ENCODE data around the gene PHLPP1. TPM values are rescaled to one million over a fixed set of nuclear protein-coding genes. Genes with fewer than 3 reads are reported as not detected.

The PHLPP1 gene
- total RNA-seq, 2 experiments from 2014 or later, result 9.0 to 12.4 TPM

DNA sequence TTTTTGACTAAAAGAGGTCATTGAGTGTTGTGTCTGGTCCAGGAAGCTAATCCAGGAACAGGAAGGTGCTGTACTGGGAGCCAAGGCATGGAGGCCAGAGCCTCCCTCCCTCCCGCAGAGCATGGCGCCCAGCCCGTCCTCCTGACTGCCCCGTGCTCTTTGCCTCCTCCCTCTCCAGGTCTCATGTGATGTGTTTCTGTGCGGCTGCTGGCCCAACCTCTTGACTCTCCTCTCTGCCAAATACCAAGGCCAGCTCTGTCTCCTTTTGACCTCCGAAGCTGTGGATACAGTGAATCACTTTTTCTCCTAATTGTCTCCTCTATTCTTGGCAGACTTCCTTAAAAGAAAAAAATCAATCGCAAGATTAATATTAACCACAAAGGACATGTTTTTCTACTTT is 284.1 kb downstream of the PHLPP1 start:
- Histone ChIP-seq H3K4me1 (ENCODE audit: insufficient read depth, low read length, poor library complexity, severe bottlenecking) (no peaks in the 10 kb centered on the region), H3K9me2 (ENCODE audit: insufficient read depth, low read length) (no peaks in the 10 kb centered on the region), H3K4me2 (ENCODE audit: low read length) (no peak overlapping the region), H3K36me3 (ENCODE audit: insufficient read depth, low read length) (no peaks in the 10 kb centered on the region), H3K9me3 (ENCODE audit: low read length) (no peaks in the 10 kb centered on the region), H3K27ac (ENCODE audit: low read depth, low read length, poor library complexity, severe bottlenecking) (no peak overlapping the region), H3K79me2 (ENCODE audit: insufficient read depth, low read depth, low read length) (no peaks in the 10 kb centered on the region), H3K4me3 (ENCODE audit: low read depth, low read length, poor library complexity, severe bottlenecking) (no peak overlapping the region), H4K20me1 (ENCODE audit: insufficient read depth, low read length) (no peaks in the 10 kb centered on the region), H2AFZ (ENCODE audit: low read length) (no peak overlapping the region)
- CTCF ChIA-PET (ENCODE audit: unreplicated experiment), result no interaction called here
- no peak for TF ChIP-seq EZH2phosphoT487 (IDR thresholded peaks at IDR 0.05; ENCODE audit: borderline replicate concordance, low read depth, low read length)
- TF ChIP-seq, protein P1, sequence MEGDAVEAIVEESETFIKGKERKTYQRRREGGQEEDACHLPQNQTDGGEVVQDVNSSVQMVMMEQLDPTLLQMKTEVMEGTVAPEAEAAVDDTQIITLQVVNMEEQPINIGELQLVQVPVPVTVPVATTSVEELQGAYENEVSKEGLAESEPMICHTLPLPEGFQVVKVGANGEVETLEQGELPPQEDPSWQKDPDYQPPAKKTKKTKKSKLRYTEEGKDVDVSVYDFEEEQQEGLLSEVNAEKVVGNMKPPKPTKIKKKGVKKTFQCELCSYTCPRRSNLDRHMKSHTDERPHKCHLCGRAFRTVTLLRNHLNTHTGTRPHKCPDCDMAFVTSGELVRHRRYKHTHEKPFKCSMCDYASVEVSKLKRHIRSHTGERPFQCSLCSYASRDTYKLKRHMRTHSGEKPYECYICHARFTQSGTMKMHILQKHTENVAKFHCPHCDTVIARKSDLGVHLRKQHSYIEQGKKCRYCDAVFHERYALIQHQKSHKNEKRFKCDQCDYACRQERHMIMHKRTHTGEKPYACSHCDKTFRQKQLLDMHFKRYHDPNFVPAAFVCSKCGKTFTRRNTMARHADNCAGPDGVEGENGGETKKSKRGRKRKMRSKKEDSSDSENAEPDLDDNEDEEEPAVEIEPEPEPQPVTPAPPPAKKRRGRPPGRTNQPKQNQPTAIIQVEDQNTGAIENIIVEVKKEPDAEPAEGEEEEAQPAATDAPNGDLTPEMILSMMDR (conservative IDR thresholded peaks at IDR 0.05; ENCODE audit: low read length), result no peak
- DNase-seq (ENCODE audit: low spot score), result no peak
- BruUV-seq (replicated peaks), result no TSS peak
- intact Hi-C loops (cut with micrococcal nuclease; ENCODE audit: unreplicated experiment), result no loop called here
- POLR2A ChIA-PET, result no interaction called here

DNA sequence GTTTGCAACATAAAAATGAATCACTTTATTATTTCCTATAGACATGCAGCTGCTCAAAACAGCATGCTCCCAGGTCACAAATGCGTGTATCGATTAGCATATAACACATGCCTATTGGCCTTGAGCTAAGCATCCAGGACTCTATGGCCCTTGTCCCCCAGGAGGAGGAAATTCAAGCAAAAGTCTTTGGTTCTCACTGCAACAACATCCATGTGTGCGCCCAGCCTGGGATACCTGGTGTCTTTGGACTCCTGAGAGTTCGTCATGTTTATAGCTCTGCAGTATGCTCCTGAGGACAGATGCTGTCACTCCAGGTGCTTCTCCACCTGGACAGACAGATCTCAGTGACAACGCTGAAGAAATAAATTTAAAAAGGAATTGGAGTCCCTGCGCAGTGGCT is 284.6 kb downstream of the PHLPP1 start:
- Histone ChIP-seq H3K9me3 (ENCODE audit: low read length) (no peaks in the 10 kb centered on the region), H3K4me3 (ENCODE audit: low read depth, low read length, poor library complexity, severe bottlenecking) (no peak overlapping the region), H3K36me3 (ENCODE audit: insufficient read depth, low read length) (no peaks in the 10 kb centered on the region), H2AFZ (ENCODE audit: low read length) (no peak overlapping the region), H3K4me1 (ENCODE audit: insufficient read depth, low read length, poor library complexity, severe bottlenecking) (no peaks in the 10 kb centered on the region), H3K27ac (ENCODE audit: low read depth, low read length, poor library complexity, severe bottlenecking) (no peak overlapping the region), H3K4me2 (ENCODE audit: low read length) (no peak overlapping the region), H4K20me1 (ENCODE audit: insufficient read depth, low read length) (no peaks in the 10 kb centered on the region), H3K9me2 (ENCODE audit: insufficient read depth, low read length) (no peaks in the 10 kb centered on the region), H3K79me2 (ENCODE audit: insufficient read depth, low read depth, low read length) (no peaks in the 10 kb centered on the region)
- ChIA-PET CTCF (ENCODE audit: unreplicated experiment) (no interaction called here), POLR2A (no interaction called here)
- TF ChIP-seq EZH2phosphoT487 (IDR thresholded peaks at IDR 0.05; ENCODE audit: borderline replicate concordance, low read depth, low read length), result no peak
- TF ChIP-seq, protein P1 (conservative IDR thresholded peaks at IDR 0.05; ENCODE audit: low read length), result no peak
- intact Hi-C loops (cut with micrococcal nuclease; ENCODE audit: unreplicated experiment), result no loop called here
- BruUV-seq (replicated peaks), result no TSS peak
- no peak for DNase-seq (ENCODE audit: low spot score)

DNA sequence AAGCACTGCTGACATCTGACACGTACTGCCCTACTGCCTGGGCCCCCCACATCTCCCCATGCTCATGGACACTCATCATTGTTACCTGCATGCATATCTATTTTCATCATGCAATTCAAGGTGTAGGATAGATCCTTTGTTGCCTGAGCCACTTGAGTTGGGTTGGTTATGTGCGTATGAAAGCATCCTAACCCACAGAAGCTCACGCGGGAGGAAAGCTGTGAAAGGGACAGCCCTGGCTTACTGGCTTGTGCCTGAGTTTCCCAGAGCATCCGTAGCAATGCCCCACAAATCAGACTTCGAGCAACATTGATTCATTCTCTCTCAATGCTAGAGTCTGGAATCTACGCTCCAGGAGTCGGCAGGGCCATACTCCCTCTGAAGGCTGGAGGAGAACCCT is 285.5 kb downstream of the PHLPP1 start:
- H4K20me1 ChIP-seq (ENCODE audit: insufficient read depth, low read length), result no peaks in the 10 kb centered on the region
- H3K4me3 ChIP-seq (ENCODE audit: low read depth, low read length, poor library complexity, severe bottlenecking), result no peak overlapping the region
- no peaks in the 10 kb centered on the region for H3K36me3 ChIP-seq (ENCODE audit: insufficient read depth, low read length)
- ChIA-PET POLR2A (interaction anchor here (0.6 kb wide), 1 partner anchor 11 kb away, joined by 3 read pairs; no protein-coding TSS in a partner anchor), CTCF (ENCODE audit: unreplicated experiment) (no interaction called here)
- H2AFZ ChIP-seq (ENCODE audit: low read length), result no peak overlapping the region
- H3K79me2 ChIP-seq (ENCODE audit: insufficient read depth, low read depth, low read length), result no peaks in the 10 kb centered on the region
- H3K27ac ChIP-seq (ENCODE audit: low read depth, low read length, poor library complexity, severe bottlenecking), result no peak overlapping the region
- H3K9me3 ChIP-seq (ENCODE audit: low read length), result no peaks in the 10 kb centered on the region
- TF ChIP-seq, protein P1 (conservative IDR thresholded peaks at IDR 0.05; ENCODE audit: low read length), result no peak
- no peaks in the 10 kb centered on the region for H3K4me1 ChIP-seq (ENCODE audit: insufficient read depth, low read length, poor library complexity, severe bottlenecking)
- intact Hi-C loops (cut with micrococcal nuclease; ENCODE audit: unreplicated experiment), result no loop called here
- no peak overlapping the region for H3K4me2 ChIP-seq (ENCODE audit: low read length)
- H3K9me2 ChIP-seq (ENCODE audit: insufficient read depth, low read length), result no peaks in the 10 kb centered on the region
- BruUV-seq (replicated peaks), result no TSS peak
- DNase-seq (ENCODE audit: low spot score), result no peak

Data from OCI-LY7 (cell line).